OCI-LY1 (cell line): ENCODE results near the gene OPN4.

Experiments used
- H2AFZ ChIP-seq: fragments of 200-600 bp; sonication (generic), shearing (Covaris generic); 2 replicates; pipeline ENCODE4 v1.6.0; 2014; ENCODE audit warnings: antibody characterized with exemption, mild to moderate bottlenecking, low read length
- H3F3A ChIP-seq: fragments of 200-600 bp; sonication (generic), shearing (Covaris generic); 2 replicates; pipeline ENCODE4 v1.6.0; 2014; ENCODE audit warnings: mild to moderate bottlenecking, antibody characterized with exemption, low read length, moderate library complexity; ENCODE audit not compliant: insufficient read depth
- H3K27ac ChIP-seq: fragments of 200-600 bp; sonication (generic); 2 replicates; pipeline ENCODE4 v1.5.1; 2014; ENCODE audit warnings: low read length, mixed run types, mild to moderate bottlenecking, low read depth; ENCODE audit not compliant: poor library complexity, severe bottlenecking
- H3K27me3 ChIP-seq: fragments of 200-600 bp; sonication (generic); 2 replicates; pipeline ENCODE4 v1.6.0; 2014; ENCODE audit warnings: antibody characterized with exemption, mild to moderate bottlenecking, low read length, moderate library complexity; ENCODE audit not compliant: insufficient read depth
- H3K36me3 ChIP-seq: fragments of 200-600 bp; sonication (generic); 2 replicates; pipeline ENCODE4 v1.6.1; 2014; ENCODE audit warnings: mild to moderate bottlenecking, antibody characterized with exemption, low read length, moderate library complexity, mixed read lengths; ENCODE audit not compliant: insufficient read depth
- H3K4me1 ChIP-seq: fragments of 200-600 bp; sonication (generic); 2 replicates; pipeline ENCODE4 v1.5.1; 2014; ENCODE audit warnings: mild to moderate bottlenecking, low read length, moderate library complexity; ENCODE audit not compliant: insufficient read depth, severe bottlenecking
- H3K4me2 ChIP-seq: fragments of 200-600 bp; sonication (generic), shearing (Covaris generic); 2 replicates; pipeline ENCODE4 v1.6.1; 2014; ENCODE audit warnings: low read length
- H3K4me3 ChIP-seq: fragments of 200-600 bp; sonication (generic); 2 replicates; pipeline ENCODE4 v1.5.1; 2014; ENCODE audit warnings: low read length, low read depth, mild to moderate bottlenecking, mixed read lengths; ENCODE audit not compliant: poor library complexity, severe bottlenecking
- H3K79me2 ChIP-seq: fragments of 200-600 bp; shearing (Covaris generic); 2 replicates; pipeline ENCODE4 v1.6.1; 2016; ENCODE audit warnings: mixed run types, low read length, mixed read lengths; ENCODE audit not compliant: insufficient read depth
- H3K9ac ChIP-seq: fragments of 200-600 bp; sonication (generic), shearing (Covaris generic); 2 replicates; pipeline ENCODE4 v1.6.1; 2014; ENCODE audit warnings: mild to moderate bottlenecking, low read length, mixed read lengths
- H3K9me2 ChIP-seq: fragments of 200-600 bp; sonication (generic), shearing (Covaris generic); 2 replicates; pipeline ENCODE4 v1.6.1; 2014; ENCODE audit warnings: low read depth, mild to moderate bottlenecking, low read length, mixed read lengths
- H3K9me3 ChIP-seq: fragments of 200-600 bp; shearing (Covaris generic); 2 replicates; pipeline ENCODE4 v1.6.1; 2014; ENCODE audit warnings: low read length, mixed read lengths
- H4K20me1 ChIP-seq: fragments of 200-600 bp; sonication (generic), shearing (Covaris generic); 2 replicates; pipeline ENCODE4 v1.6.0; 2016; ENCODE audit warnings: mild to moderate bottlenecking, low read length; ENCODE audit not compliant: insufficient read depth
- EZH2 ChIP-seq: fragments of 200-600 bp; sonication (generic), shearing (Covaris generic); IDR thresholded peaks from 2 replicates; pipeline ENCODE4 v1.8.0; 2017; ENCODE audit warnings: borderline replicate concordance, mixed run types, mild to moderate bottlenecking, antibody characterized with exemption, low read length, moderate library complexity, mixed read lengths
- TF ChIP-seq, protein P1 (sequence below): fragments of 200-600 bp; sonication (generic), shearing (Covaris generic); IDR thresholded peaks from 2 replicates; pipeline ENCODE4 v1.5.1; 2017; ENCODE audit warnings: mild to moderate bottlenecking, antibody characterized with exemption, low read length, moderate library complexity, mixed read lengths

OPN4 gene

DNA sequence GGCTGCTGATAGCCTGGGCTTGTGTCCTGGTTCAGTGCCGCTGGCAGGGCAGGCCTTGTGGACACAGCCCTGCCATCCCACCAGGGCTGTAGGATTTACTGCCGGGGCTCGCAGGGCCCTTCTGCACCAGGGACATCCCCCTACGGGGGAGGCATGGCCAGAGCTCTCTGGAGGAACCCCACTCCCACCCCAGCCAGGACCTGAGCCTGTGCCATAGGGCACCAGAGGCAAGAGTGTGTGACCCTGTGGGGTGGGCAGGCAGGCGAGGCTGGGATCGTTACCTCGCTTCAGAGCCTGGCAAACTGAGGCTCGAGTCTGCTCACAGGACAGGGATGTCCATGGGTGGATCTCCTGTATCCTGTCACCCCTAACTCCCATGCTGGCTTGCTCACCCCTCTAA lies 16.5 kb downstream of the OPN4 start:
- H3K79me2 ChIP-seq, result no peaks in the 10 kb centered on the region
- no peaks in the 10 kb centered on the region for H3K9me2 ChIP-seq
- no peak overlapping the region for H3K9ac ChIP-seq
- no peaks in the 10 kb centered on the region for H3F3A ChIP-seq
- H2AFZ ChIP-seq, result no peak overlapping the region
- no peak overlapping the region for H3K4me3 ChIP-seq
- TF ChIP-seq EZH2, result no peak
- TF ChIP-seq, protein P1, sequence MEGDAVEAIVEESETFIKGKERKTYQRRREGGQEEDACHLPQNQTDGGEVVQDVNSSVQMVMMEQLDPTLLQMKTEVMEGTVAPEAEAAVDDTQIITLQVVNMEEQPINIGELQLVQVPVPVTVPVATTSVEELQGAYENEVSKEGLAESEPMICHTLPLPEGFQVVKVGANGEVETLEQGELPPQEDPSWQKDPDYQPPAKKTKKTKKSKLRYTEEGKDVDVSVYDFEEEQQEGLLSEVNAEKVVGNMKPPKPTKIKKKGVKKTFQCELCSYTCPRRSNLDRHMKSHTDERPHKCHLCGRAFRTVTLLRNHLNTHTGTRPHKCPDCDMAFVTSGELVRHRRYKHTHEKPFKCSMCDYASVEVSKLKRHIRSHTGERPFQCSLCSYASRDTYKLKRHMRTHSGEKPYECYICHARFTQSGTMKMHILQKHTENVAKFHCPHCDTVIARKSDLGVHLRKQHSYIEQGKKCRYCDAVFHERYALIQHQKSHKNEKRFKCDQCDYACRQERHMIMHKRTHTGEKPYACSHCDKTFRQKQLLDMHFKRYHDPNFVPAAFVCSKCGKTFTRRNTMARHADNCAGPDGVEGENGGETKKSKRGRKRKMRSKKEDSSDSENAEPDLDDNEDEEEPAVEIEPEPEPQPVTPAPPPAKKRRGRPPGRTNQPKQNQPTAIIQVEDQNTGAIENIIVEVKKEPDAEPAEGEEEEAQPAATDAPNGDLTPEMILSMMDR, result no peak
- H3K27ac ChIP-seq, result no peak overlapping the region
- H3K36me3 ChIP-seq, result no peaks in the 10 kb centered on the region; the same call in 1 of the 2 replicates
- no peaks in the 10 kb centered on the region for H3K9me3 ChIP-seq
- H3K27me3 ChIP-seq, result no peaks in the 10 kb centered on the region; the same call in 1 of the 2 replicates
- H3K4me2 ChIP-seq, result no peak overlapping the region
- H3K4me1 ChIP-seq, result peaks cover 11% of the 10 kb centered on the region
- no peaks in the 10 kb centered on the region for H4K20me1 ChIP-seq

DNA sequence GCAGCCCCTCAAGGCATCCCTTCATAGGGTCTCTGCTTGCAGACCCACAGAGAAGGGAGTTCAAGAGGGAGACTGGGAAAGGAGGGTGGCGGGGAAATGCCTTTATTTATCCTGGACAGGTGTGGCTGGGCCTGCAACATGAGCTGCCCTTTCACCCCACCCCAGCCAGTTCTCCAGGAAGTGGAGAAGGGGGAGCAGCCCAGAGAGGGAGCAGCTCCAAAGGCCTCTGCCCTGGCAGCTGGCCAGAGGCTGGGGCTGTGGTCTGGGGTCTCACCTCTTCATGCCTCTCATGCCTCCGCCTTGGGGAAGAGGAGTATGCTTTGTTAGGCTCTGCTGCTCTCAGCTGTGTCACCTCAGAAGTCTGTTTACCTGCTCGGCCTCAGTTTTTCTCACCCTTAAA lies 17.1 kb downstream of the OPN4 start:
- no peaks in the 10 kb centered on the region for H3K9me3 ChIP-seq
- H3K79me2 ChIP-seq, result no peaks in the 10 kb centered on the region
- H3K27ac ChIP-seq, result no peak overlapping the region
- H3F3A ChIP-seq, result no peaks in the 10 kb centered on the region
- H3K9ac ChIP-seq, result no peak overlapping the region
- no peaks in the 10 kb centered on the region for H4K20me1 ChIP-seq
- no peak for TF ChIP-seq EZH2
- TF ChIP-seq, protein P1, result no peak
- no peak overlapping the region for H3K4me2 ChIP-seq
- H3K27me3 ChIP-seq, result no peaks in the 10 kb centered on the region; the same call in 1 of the 2 replicates
- no peak overlapping the region for H2AFZ ChIP-seq
- H3K36me3 ChIP-seq, result no peaks in the 10 kb centered on the region; the same call in 1 of the 2 replicates
- no peaks in the 10 kb centered on the region for H3K9me2 ChIP-seq
- H3K4me1 ChIP-seq, result peaks cover 11% of the 10 kb centered on the region
- H3K4me3 ChIP-seq, result no peak overlapping the region

DNA sequence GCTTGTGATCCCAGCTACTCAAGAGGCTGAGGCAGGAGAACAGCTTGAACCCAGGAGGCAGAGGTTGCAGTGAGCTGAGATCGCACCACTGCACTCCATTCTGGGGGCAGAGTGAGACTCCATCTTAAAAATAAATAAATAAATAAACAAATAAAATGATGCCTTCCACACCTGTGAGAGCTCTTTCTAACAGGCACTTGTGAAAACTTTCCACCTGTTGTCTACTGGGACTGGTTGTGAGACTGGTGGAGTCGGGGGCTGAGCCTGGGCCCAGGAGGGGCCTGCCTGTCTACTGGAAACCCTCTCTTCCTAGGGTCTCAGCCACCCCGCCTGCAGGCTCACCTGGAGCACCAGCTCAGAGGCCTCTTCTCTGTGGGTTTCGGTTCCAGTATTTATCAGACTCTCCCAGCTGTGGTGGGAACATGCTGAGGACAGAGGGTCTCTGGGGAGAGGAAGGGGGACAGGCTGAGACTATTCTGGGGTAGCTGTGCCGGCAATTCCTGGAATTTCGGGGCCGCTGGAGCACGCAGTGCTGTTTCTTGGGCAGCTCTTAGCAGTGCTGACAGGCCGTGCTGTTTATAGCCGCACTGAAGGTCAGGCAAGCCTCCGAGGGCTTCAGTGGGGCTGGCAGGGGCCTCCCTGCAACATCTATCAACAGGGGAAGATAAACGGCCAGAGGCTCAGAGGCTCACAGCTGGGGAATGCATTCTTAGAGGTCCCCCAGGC lies 17.8 kb downstream of the OPN4 start:
- H3K4me1 ChIP-seq, result peaks cover 11% of the 10 kb centered on the region
- H3K9me2 ChIP-seq, result no peaks in the 10 kb centered on the region
- H3K79me2 ChIP-seq, result no peaks in the 10 kb centered on the region
- peaks cover 4% of the 10 kb centered on the region for H3K27me3 ChIP-seq
- no peak overlapping the region for H3K4me3 ChIP-seq
- no peak overlapping the region for H3K9ac ChIP-seq
- no peaks in the 10 kb centered on the region for H3F3A ChIP-seq
- H4K20me1 ChIP-seq, result no peaks in the 10 kb centered on the region
- no peak overlapping the region for H3K27ac ChIP-seq
- H3K9me3 ChIP-seq, result no peaks in the 10 kb centered on the region
- TF ChIP-seq, protein P1, result no peak
- no peak for TF ChIP-seq EZH2
- H3K4me2 ChIP-seq, result no peak overlapping the region
- H3K36me3 ChIP-seq, result no peaks in the 10 kb centered on the region; the same call in 1 of the 2 replicates
- H2AFZ ChIP-seq, result no peak overlapping the region
